ENCODE data around the gene TMEM117.

Gene TMEM117

DNA sequence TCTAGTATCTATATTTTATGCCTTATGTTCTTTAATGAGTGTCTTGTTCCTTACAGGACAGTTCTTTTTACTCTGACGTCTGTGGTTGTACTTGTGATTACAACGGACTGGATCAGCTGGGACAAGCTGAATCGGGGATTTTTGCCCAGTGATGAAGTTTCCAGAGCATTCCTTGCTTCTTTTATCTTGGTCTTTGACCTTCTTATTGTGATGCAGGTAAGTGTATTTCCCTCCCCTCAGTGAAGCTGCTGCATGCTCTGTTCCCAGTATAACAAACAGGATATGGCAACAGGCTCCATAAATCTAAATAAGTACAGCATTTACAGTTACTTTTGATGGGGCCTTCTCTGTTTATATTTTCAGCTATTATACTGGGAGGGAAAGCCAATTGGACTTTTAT lies 463.6 kb downstream of the TMEM117 start (continued):
- TF ChIP-seq ZNF274 (IDR thresholded peaks at IDR 0.05; ENCODE audit: low read length) (no peak), ZNF274 (tag by site-specific recombination; IDR thresholded peaks at IDR 0.05; ENCODE audit: borderline replicate concordance) (no peak)

DNA sequence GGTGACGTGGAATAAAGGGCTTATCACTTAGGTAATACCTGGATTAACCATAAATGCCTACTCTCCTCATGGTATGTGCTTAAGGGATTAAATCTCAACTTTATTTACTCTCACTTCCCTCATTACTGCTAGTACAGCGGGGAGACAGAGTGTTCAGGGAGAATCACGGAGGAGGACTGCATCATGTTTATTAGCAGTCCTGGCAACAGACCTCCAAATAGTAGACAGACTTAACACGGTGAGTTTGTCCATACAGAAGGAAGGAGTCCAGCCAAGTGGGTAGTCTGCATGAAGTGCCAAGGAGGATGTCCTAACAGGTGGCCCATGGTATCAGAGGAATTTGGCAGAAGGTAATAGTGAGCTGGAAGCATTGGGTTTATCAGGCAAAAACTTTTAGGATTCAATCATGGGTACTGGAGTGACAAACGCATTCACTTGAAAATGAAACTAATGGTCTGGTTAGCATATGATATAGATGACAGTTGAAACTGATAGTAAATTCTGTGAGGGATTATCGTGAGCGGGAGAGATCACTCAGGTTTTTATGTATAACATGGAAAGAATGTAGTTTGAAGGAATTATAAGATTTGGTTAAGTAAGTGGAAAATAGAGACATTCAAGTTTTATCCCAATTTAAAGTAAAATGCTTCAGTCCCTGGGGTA lies 471.8 kb downstream of the TMEM117 start:
- no peaks in the 10 kb centered on the region for H3K9me3 ChIP-seq (ENCODE audit: control insufficient read depth, insufficient read depth, low read depth, low read length)
- H3K4me3 ChIP-seq (ENCODE audit: low read depth, low read length) = no peak overlapping the region
- ChIA-PET POLR2A (no interaction called here), CTCF (interaction anchor here (0.5 kb wide), 1 partner anchor 351 kb away, joined by 3 read pairs; no protein-coding TSS in a partner anchor)
- TF ChIP-seq, protein P1, sequence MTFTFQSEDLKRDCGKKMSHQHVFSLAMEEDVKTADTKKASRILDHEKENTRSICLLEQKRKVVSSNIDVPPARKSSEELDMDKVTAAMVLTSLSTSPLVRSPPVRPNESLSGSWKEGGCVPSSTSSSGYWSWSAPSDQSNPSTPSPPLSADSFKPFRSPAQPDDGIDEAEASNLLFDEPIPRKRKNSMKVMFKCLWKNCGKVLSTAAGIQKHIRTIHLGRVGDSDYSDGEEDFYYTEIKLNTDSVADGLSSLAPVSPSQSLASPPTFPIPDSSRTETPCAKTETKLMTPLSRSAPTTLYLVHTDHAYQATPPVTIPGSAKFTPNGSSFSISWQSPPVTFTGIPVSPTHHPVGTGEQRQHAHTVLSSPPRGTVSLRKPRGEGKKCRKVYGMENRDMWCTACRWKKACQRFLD (tag by site-specific recombination; IDR thresholded peaks at IDR 0.05) = no peak
- TF ChIP-seq ZNF416 (tag by site-specific recombination; IDR thresholded peaks at IDR 0.05) (no peak), ZNF18 (tag by site-specific recombination; IDR thresholded peaks at IDR 0.05) (no peak), ZEB2 (tag by site-specific recombination; IDR thresholded peaks at IDR 0.05) (no peak), ZNF324 (tag by site-specific recombination; IDR thresholded peaks at IDR 0.05) (no peak)
- no peaks in the 10 kb centered on the region for H3K4me1 ChIP-seq (ENCODE audit: control insufficient read depth, insufficient read depth, low read length)
- no peak overlapping the region for H3K27ac ChIP-seq (ENCODE audit: extremely low read depth, low read depth, low read length)
- no peaks in the 10 kb centered on the region for H3K36me3 ChIP-seq (ENCODE audit: control insufficient read depth in 2 of 2, insufficient read depth in 1 of 2, low read length in 2 of 2)

GRCh38 chr12:44313188-44313587 lies 477.3 kb downstream of the TMEM117 start:
- Histone ChIP-seq H3K4me1 (ENCODE audit: control insufficient read depth, insufficient read depth, low read length) (no peaks in the 10 kb centered on the region), H3K9me3 (ENCODE audit: control insufficient read depth, insufficient read depth, low read depth, low read length) (no peaks in the 10 kb centered on the region), H3K36me3 (ENCODE audit: control insufficient read depth in 2 of 2, insufficient read depth in 1 of 2, low read length in 2 of 2) (no peaks in the 10 kb centered on the region), H3K27ac (ENCODE audit: extremely low read depth, low read depth, low read length) (no peak overlapping the region), H3K4me3 (ENCODE audit: low read depth, low read length) (no peak overlapping the region)
- CTCF ChIA-PET = interaction anchor here (1.0 kb wide), 1 partner anchor 618 kb away, joined by 3 read pairs; no protein-coding TSS in a partner anchor
- TF ChIP-seq ZNF426 (tag by site-specific recombination; IDR thresholded peaks at IDR 0.05) (no peak), PRDM6 (tag by site-specific recombination; IDR thresholded peaks at IDR 0.05) (no peak), ZNF302 (tag by site-specific recombination; IDR thresholded peaks at IDR 0.05; ENCODE audit: low read depth) (no peak), ZNF747 (tag by site-specific recombination; IDR thresholded peaks at IDR 0.05) (no peak), ZNF292 (tag by site-specific recombination; IDR thresholded peaks at IDR 0.05; ENCODE audit: borderline replicate concordance, low read depth) (no peak)
- TF ChIP-seq, protein P2, sequence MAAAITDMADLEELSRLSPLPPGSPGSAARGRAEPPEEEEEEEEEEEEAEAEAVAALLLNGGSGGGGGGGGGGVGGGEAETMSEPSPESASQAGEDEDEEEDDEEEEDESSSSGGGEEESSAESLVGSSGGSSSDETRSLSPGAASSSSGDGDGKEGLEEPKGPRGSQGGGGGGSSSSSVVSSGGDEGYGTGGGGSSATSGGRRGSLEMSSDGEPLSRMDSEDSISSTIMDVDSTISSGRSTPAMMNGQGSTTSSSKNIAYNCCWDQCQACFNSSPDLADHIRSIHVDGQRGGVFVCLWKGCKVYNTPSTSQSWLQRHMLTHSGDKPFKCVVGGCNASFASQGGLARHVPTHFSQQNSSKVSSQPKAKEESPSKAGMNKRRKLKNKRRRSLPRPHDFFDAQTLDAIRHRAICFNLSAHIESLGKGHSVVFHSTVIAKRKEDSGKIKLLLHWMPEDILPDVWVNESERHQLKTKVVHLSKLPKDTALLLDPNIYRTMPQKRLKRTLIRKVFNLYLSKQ (tag by site-specific recombination; IDR thresholded peaks at IDR 0.05; ENCODE audit: borderline replicate concordance) = no peak
- POLR2A ChIA-PET = no interaction called here
